ENCODE data around the gene PDZRN3. TPM values are rescaled to one million over a fixed set of nuclear protein-coding genes. Genes with fewer than 3 reads are reported as not detected.

The PDZRN3 gene
- total RNA-seq, 1 donor from 2014 or later = 19.8 TPM

GRCh38 chr3:73608456-73609314, 16.1 kb downstream of the PDZRN3 start:
- Mint-ChIP-seq H3K4me3 (ENCODE audit: unreplicated experiment) (peak overlapping the region; percentile 43), H3K27me3 (ENCODE audit: low read depth, unreplicated experiment) (no peaks in the 10 kb centered on the region), H3K36me3 (ENCODE audit: low read depth, unreplicated experiment) (peaks cover 9% of the 10 kb centered on the region), H3K4me1 (ENCODE audit: low read depth, unreplicated experiment) (peaks cover 66% of the 10 kb centered on the region), H3K27ac (ENCODE audit: unreplicated experiment) (peak overlapping the region; percentile 99), H3K9me3 (ENCODE audit: unreplicated experiment) (no peaks in the 10 kb centered on the region)
- Histone ChIP-seq H4K20me1 (ENCODE audit: insufficient read depth, low read length) (no peaks in the 10 kb centered on the region), H3K4me2 (ENCODE audit: low read length) (no peak overlapping the region), H3K9ac (ENCODE audit: low read length) (no peak overlapping the region), H3K36me3 (ENCODE audit: insufficient read depth, low read length) (no peaks in the 10 kb centered on the region), H3K4me3 (ENCODE audit: insufficient read depth, low read depth, low read length) (no peak overlapping the region), H3K27ac (ENCODE audit: low read depth, low read length) (no peak overlapping the region), H2AFZ (ENCODE audit: low read depth, low read length) (no peak overlapping the region), H3K79me2 (ENCODE audit: insufficient read depth, low read length) (peaks cover 16% of the 10 kb centered on the region), H3K9me3 (ENCODE audit: insufficient read depth, low read depth, low read length) (no peaks in the 10 kb centered on the region), H3K4me1 (ENCODE audit: insufficient read depth, low read length) (peaks cover 4% of the 10 kb centered on the region), H3K27me3 (ENCODE audit: insufficient read depth, low read length) (no peaks in the 10 kb centered on the region)
- TF ChIP-seq CTCF (IDR thresholded peaks at IDR 0.05; ENCODE audit: insufficient read depth, low read depth, low read length) (no peak), EZH2 (IDR thresholded peaks at IDR 0.05; ENCODE audit: insufficient read depth, low read length) (no peak)
- FAIRE-seq (no peak), DNase-seq (ENCODE audit: low read depth) (no peak)

GRCh38 chr3:73605861-73606260, 18.9 kb downstream of the PDZRN3 start:
- H3K4me2 ChIP-seq (ENCODE audit: low read length) = no peak overlapping the region
- H4K20me1 ChIP-seq (ENCODE audit: insufficient read depth, low read length) = no peaks in the 10 kb centered on the region
- TF ChIP-seq EZH2 (IDR thresholded peaks at IDR 0.05; ENCODE audit: insufficient read depth, low read length) (no peak), CTCF (IDR thresholded peaks at IDR 0.05; ENCODE audit: insufficient read depth, low read depth, low read length) (no peak)
- no peak overlapping the region for H3K9ac ChIP-seq (ENCODE audit: low read length)
- no peak overlapping the region for H3K27ac ChIP-seq (ENCODE audit: low read depth, low read length)
- no peak overlapping the region for H3K4me3 Mint-ChIP-seq (ENCODE audit: unreplicated experiment)
- H3K9me3 Mint-ChIP-seq (ENCODE audit: unreplicated experiment) = no peaks in the 10 kb centered on the region
- peaks cover 51% of the 10 kb centered on the region for H3K4me1 Mint-ChIP-seq (ENCODE audit: low read depth, unreplicated experiment)
- no peaks in the 10 kb centered on the region for H3K27me3 Mint-ChIP-seq (ENCODE audit: low read depth, unreplicated experiment)
- H3K4me3 ChIP-seq (ENCODE audit: insufficient read depth, low read depth, low read length) = no peak overlapping the region
- no peaks in the 10 kb centered on the region for H3K9me3 ChIP-seq (ENCODE audit: insufficient read depth, low read depth, low read length)
- H3K27ac Mint-ChIP-seq (ENCODE audit: unreplicated experiment) = peak overlapping the region; percentile 83
- H3K36me3 Mint-ChIP-seq (ENCODE audit: low read depth, unreplicated experiment) = peaks cover 9% of the 10 kb centered on the region
- H2AFZ ChIP-seq (ENCODE audit: low read depth, low read length) = no peak overlapping the region
- no peak for FAIRE-seq
- no peak for DNase-seq (ENCODE audit: low read depth)
- peaks cover 10% of the 10 kb centered on the region for H3K4me1 ChIP-seq (ENCODE audit: insufficient read depth, low read length)
- H3K36me3 ChIP-seq (ENCODE audit: insufficient read depth, low read length) = no peaks in the 10 kb centered on the region
- H3K27me3 ChIP-seq (ENCODE audit: insufficient read depth, low read length) = no peaks in the 10 kb centered on the region
- peaks cover 3% of the 10 kb centered on the region for H3K79me2 ChIP-seq (ENCODE audit: insufficient read depth, low read length)

- Histone ChIP-seq H3K4me1 (ENCODE audit: insufficient read depth, low read length) (peaks cover 10% of the 10 kb centered on the region), H3K36me3 (ENCODE audit: insufficient read depth, low read length) (no peaks in the 10 kb centered on the region), H2AFZ (ENCODE audit: low read depth, low read length) (no peak overlapping the region), H3K79me2 (ENCODE audit: insufficient read depth, low read length) (peaks cover 3% of the 10 kb centered on the region), H4K20me1 (ENCODE audit: insufficient read depth, low read length) (no peaks in the 10 kb centered on the region), H3K27ac (ENCODE audit: low read depth, low read length) (no peak overlapping the region), H3K27me3 (ENCODE audit: insufficient read depth, low read length) (no peaks in the 10 kb centered on the region), H3K4me3 (ENCODE audit: insufficient read depth, low read depth, low read length) (no peak overlapping the region), H3K9me3 (ENCODE audit: insufficient read depth, low read depth, low read length) (no peaks in the 10 kb centered on the region), H3K4me2 (ENCODE audit: low read length) (no peak overlapping the region), H3K9ac (ENCODE audit: low read length) (no peak overlapping the region)
- FAIRE-seq (peak; percentile 60), DNase-seq (ENCODE audit: low read depth) (peak; percentile 79)
- Mint-ChIP-seq H3K27ac (ENCODE audit: unreplicated experiment) (peak overlapping the region; percentile 55), H3K27me3 (ENCODE audit: low read depth, unreplicated experiment) (no peaks in the 10 kb centered on the region), H3K4me3 (ENCODE audit: unreplicated experiment) (no peak overlapping the region), H3K9me3 (ENCODE audit: unreplicated experiment) (no peaks in the 10 kb centered on the region), H3K4me1 (ENCODE audit: low read depth, unreplicated experiment) (peaks cover 51% of the 10 kb centered on the region), H3K36me3 (ENCODE audit: low read depth, unreplicated experiment) (peaks cover 9% of the 10 kb centered on the region)
- TF ChIP-seq EZH2 (IDR thresholded peaks at IDR 0.05; ENCODE audit: insufficient read depth, low read length) (no peak), CTCF (IDR thresholded peaks at IDR 0.05; ENCODE audit: insufficient read depth, low read depth, low read length) (no peak)
Observed at GRCh38 chr3:73605412-73605811, 19.3 kb downstream of the PDZRN3 start.

Measured in astrocyte (in vitro differentiated cells and primary cell).